ENCODE measurements around the gene VANGL1. TPM values are rescaled to one million over a fixed set of nuclear protein-coding genes. Genes with fewer than 3 reads are reported as not detected.

Gene VANGL1
- total RNA-seq, 4 donors from 2014 or later = 6.3 to 11.7 (median 8.1) TPM

- intact Hi-C loops (cut with DNase I) = no loop called here
- H3K9me3 ChIP-seq = no peaks in the 10 kb centered on the region
- no peak for TF ChIP-seq EP300 (IDR thresholded peaks at IDR 0.05)
- no peak for TF ChIP-seq POLR2A (IDR thresholded peaks at IDR 0.05; ENCODE audit: low read depth)
- TF ChIP-seq POLR2AphosphoS5 (IDR thresholded peaks at IDR 0.05) = no peak
- no peak for TF ChIP-seq CTCF (IDR thresholded peaks at IDR 0.05)
- no peak overlapping the region for H3K4me3 ChIP-seq
- peaks cover 22 to 38% (median 28%) of the 10 kb centered on the region in 4 donors for H3K4me1 ChIP-seq
- 85% methylated on average over 2 of the region's 2 CpGs for WGBS
- H3K27me3 ChIP-seq = no peaks in the 10 kb centered on the region
- peak overlapping the region; percentile 53 to 74 (median 54) for H3K27ac ChIP-seq (replicated peaks in 1 of 4)
- DNase-seq (ENCODE audit: extremely low spot score) = no peak
- H3K36me3 ChIP-seq = peaks cover 0 to 35% (median 8%) of the 10 kb centered on the region in 4 donors
These were observed 83.8 kb downstream of the VANGL1 start for GRCh38 chr1:115725600-115725999.

- 95% methylated on average over 3 of the region's 3 CpGs for WGBS
- intact Hi-C loops (cut with DNase I) = no loop called here
- peaks cover 22 to 38% (median 28%) of the 10 kb centered on the region in 4 donors for H3K4me1 ChIP-seq
- peaks cover 0 to 35% (median 8%) of the 10 kb centered on the region in 4 donors for H3K36me3 ChIP-seq
- DNase-seq (ENCODE audit: extremely low spot score) = no peak
- H3K9me3 ChIP-seq = no peaks in the 10 kb centered on the region
- H3K27ac ChIP-seq (replicated peaks in 1 of 4) = peak overlapping the region; percentile 53 to 74 (median 54)
- no peak for TF ChIP-seq POLR2A (IDR thresholded peaks at IDR 0.05; ENCODE audit: low read depth)
- no peak for TF ChIP-seq CTCF (IDR thresholded peaks at IDR 0.05)
- TF ChIP-seq POLR2AphosphoS5 (IDR thresholded peaks at IDR 0.05) = no peak
- no peak for TF ChIP-seq EP300 (IDR thresholded peaks at IDR 0.05)
- no peaks in the 10 kb centered on the region for H3K27me3 ChIP-seq
- H3K4me3 ChIP-seq = no peak overlapping the region
These were observed 84.4 kb downstream of the VANGL1 start for GRCh38 chr1:115726161-115726560.

- DNase-seq (ENCODE audit: extremely low spot score) = no peak
- intact Hi-C loops (cut with DNase I) = no loop called here
- no peak for TF ChIP-seq POLR2A (IDR thresholded peaks at IDR 0.05; ENCODE audit: low read depth)
- no peak for TF ChIP-seq POLR2AphosphoS5 (IDR thresholded peaks at IDR 0.05)
- TF ChIP-seq EP300 (IDR thresholded peaks at IDR 0.05) = no peak
- no peak for TF ChIP-seq CTCF (IDR thresholded peaks at IDR 0.05)
- no peaks in the 10 kb centered on the region for H3K27me3 ChIP-seq
- H3K9me3 ChIP-seq = no peaks in the 10 kb centered on the region
- H3K4me3 ChIP-seq = no peak overlapping the region
- H3K27ac ChIP-seq (replicated peaks in 1 of 4) = peak overlapping the region; percentile 53 to 74 (median 64)
- H3K36me3 ChIP-seq = peaks cover 0 to 39% (median 7%) of the 10 kb centered on the region in 4 donors
- peaks cover 22 to 38% (median 28%) of the 10 kb centered on the region in 4 donors for H3K4me1 ChIP-seq
These were observed 84.8 kb downstream of the VANGL1 start for GRCh38 chr1:115726570-115726969.

- 55% methylated on average over 7 of the region's 7 CpGs for WGBS
- H3K9me3 ChIP-seq = no peaks in the 10 kb centered on the region
- TF ChIP-seq POLR2AphosphoS5 (IDR thresholded peaks at IDR 0.05) = peak; percentile 62 to 66
- TF ChIP-seq CTCF (IDR thresholded peaks at IDR 0.05) = no peak
- TF ChIP-seq POLR2A (IDR thresholded peaks at IDR 0.05; ENCODE audit: low read depth) = no peak
- TF ChIP-seq EP300 (IDR thresholded peaks at IDR 0.05) = no peak
- no peaks in the 10 kb centered on the region for H3K27me3 ChIP-seq
- peaks cover 22 to 38% (median 28%) of the 10 kb centered on the region in 4 donors for H3K4me1 ChIP-seq
- intact Hi-C loops (cut with DNase I) = no loop called here
- no peak for DNase-seq (ENCODE audit: extremely low spot score)
- H3K36me3 ChIP-seq = peaks cover 0 to 51% (median 10%) of the 10 kb centered on the region in 4 donors
- H3K4me3 ChIP-seq = no peak overlapping the region
- peak overlapping the region; percentile 53 to 74 (median 64) for H3K27ac ChIP-seq (replicated peaks in 1 of 4)
These were observed 86.0 kb downstream of the VANGL1 start for GRCh38 chr1:115727706-115728249.

GRCh38 chr1:115728341-115728740 lies 86.6 kb downstream of the VANGL1 start:
- H3K27me3 ChIP-seq = no peaks in the 10 kb centered on the region
- no peak for TF ChIP-seq CTCF (IDR thresholded peaks at IDR 0.05)
- no peak for TF ChIP-seq POLR2A (IDR thresholded peaks at IDR 0.05; ENCODE audit: low read depth)
- TF ChIP-seq POLR2AphosphoS5 (IDR thresholded peaks at IDR 0.05) = no peak
- TF ChIP-seq EP300 (IDR thresholded peaks at IDR 0.05) = no peak
- H3K9me3 ChIP-seq = no peaks in the 10 kb centered on the region
- peaks cover 22 to 38% (median 28%) of the 10 kb centered on the region in 4 donors for H3K4me1 ChIP-seq
- WGBS = 42% methylated on average over 1 of the region's 1 CpG
- H3K27ac ChIP-seq (replicated peaks in 1 of 4) = peak overlapping the region; percentile 53 to 74 (median 64)
- intact Hi-C loops (cut with DNase I) = no loop called here
- no peak for DNase-seq (ENCODE audit: extremely low spot score)
- H3K4me3 ChIP-seq = no peak overlapping the region
- H3K36me3 ChIP-seq = peaks cover 0 to 53% (median 12%) of the 10 kb centered on the region in 4 donors

Measured in esophagus muscularis mucosa (tissue), 4 donors.